Activated CD8-positive, alpha-beta T cell treated with anti-CD3 and anti-CD28 coated beads for 36 hours (primary cell): ENCODE data around the gene ANKRD33B. TPM values are rescaled to one million over a fixed set of nuclear protein-coding genes. Genes with fewer than 3 reads are reported as not detected.

Experiments
- ATAC-seq: fragments of 200-7000 bp; cut with Tn5 transposase; one replicate; pipeline ENCODE4 v1.10.0; 2021; ENCODE audit warnings: mild to moderate bottlenecking, moderate library complexity
- CTCF ChIA-PET: fragments of 350-600 bp; sonication (Branson Sonifier 250); formaldehyde crosslinking; loops from one replicate; lab custom pipeline; 2021; ENCODE audit warnings: antibody characterized with exemption; lab: Charles Lee
- POLR2A ChIA-PET: fragments of 350-600 bp; sonication (Branson Sonifier 250); formaldehyde crosslinking; loops from one replicate; lab custom pipeline; 2021; ENCODE audit warnings: antibody characterized with exemption; lab: Charles Lee
- DNase-seq: peaks from one replicate; pipeline ENCODE4 v3.0.0-alpha.2; 2020
- H3K27ac Mint-ChIP-seq: one replicate; pipeline ENCODE4 v1.8.0; 2021; ENCODE audit warnings: mild to moderate bottlenecking, mixed read lengths
- H3K27me3 Mint-ChIP-seq: one replicate; pipeline ENCODE4 v1.8.0; 2021; ENCODE audit warnings: mixed read lengths
- H3K36me3 Mint-ChIP-seq: one replicate; pipeline ENCODE4 v1.8.0; 2021; ENCODE audit warnings: low read depth, mixed read lengths
- H3K4me1 Mint-ChIP-seq: one replicate; pipeline ENCODE4 v1.8.0; 2021; ENCODE audit warnings: low read depth, mixed read lengths
- H3K4me3 Mint-ChIP-seq: one replicate; pipeline ENCODE4 v1.8.0; 2021; ENCODE audit warnings: mild to moderate bottlenecking, moderate library complexity, mixed read lengths
- H3K9me3 Mint-ChIP-seq: one replicate; pipeline ENCODE4 v1.8.0; 2021; ENCODE audit warnings: mixed read lengths
- intact Hi-C: fragments of 100-400 bp; cut with micrococcal nuclease; formaldehyde crosslinking; loops from one replicate; pipeline ENCODE4 v1.10.0; 2022
- total RNA-seq, 2 experiments: library from RNA; stranded (reverse); gene quantifications; one replicate each; pipeline ENCODE4 v1.2.3, GENCODE V29; 2021
- TF ChIP-seq, protein P1 (sequence below): fragments of 200-600 bp; IDR thresholded peaks from one replicate; pipeline ENCODE4 v1.8.0; 2022; ENCODE audit warnings: antibody characterized with exemption, mild to moderate bottlenecking

ANKRD33B gene
- total RNA-seq, 2 experiments from 2014 or later = 13.6 to 13.8 TPM

DNA sequence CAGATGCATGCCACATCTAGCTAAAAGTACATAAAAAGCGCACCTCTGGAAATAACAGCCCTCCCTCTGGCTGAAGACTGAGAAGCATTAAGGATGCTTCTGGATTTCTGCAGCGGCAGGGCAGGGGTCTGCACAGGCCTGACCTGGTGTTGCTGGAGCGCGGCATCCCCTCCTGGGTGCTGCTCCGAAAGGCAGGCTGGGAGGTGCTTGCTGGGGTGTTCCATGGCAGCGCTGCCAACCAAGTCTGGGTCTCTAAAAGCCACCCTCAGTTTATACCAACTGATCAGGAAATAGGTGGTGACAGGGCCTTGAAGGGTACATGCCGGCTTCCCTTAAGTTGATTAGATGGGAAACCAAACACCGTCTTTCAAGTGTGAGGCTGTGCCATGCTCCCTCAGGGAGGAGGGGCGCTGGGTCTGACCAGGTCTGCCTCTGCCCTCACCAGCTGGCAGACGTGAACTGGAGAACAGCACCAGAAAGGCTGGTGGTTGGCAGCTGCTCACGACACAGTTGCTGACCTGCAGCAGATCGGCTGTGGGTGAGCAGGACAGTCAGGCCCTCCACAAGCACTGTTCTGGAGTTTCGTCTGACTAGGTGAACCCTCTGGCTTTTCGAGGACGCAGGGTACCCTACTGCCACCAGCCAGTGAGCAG is 115.6 kb downstream of the ANKRD33B start:
- POLR2A ChIA-PET = interaction anchor here (2.0 kb wide), 1 partner anchor 13 kb away, joined by 6 read pairs; no protein-coding TSS in a partner anchor
- intact Hi-C loops = no loop called here
- Mint-ChIP-seq H3K4me1 (no peaks in the 10 kb centered on the region), H3K4me3 (no peak overlapping the region), H3K27ac (no peak overlapping the region), H3K36me3 (peaks cover 35% of the 10 kb centered on the region), H3K9me3 (peaks cover 4% of the 10 kb centered on the region), H3K27me3 (no peaks in the 10 kb centered on the region)
- DNase-seq = no peak
- no peak for ATAC-seq
- CTCF ChIA-PET = no interaction called here
- TF ChIP-seq, protein P1, sequence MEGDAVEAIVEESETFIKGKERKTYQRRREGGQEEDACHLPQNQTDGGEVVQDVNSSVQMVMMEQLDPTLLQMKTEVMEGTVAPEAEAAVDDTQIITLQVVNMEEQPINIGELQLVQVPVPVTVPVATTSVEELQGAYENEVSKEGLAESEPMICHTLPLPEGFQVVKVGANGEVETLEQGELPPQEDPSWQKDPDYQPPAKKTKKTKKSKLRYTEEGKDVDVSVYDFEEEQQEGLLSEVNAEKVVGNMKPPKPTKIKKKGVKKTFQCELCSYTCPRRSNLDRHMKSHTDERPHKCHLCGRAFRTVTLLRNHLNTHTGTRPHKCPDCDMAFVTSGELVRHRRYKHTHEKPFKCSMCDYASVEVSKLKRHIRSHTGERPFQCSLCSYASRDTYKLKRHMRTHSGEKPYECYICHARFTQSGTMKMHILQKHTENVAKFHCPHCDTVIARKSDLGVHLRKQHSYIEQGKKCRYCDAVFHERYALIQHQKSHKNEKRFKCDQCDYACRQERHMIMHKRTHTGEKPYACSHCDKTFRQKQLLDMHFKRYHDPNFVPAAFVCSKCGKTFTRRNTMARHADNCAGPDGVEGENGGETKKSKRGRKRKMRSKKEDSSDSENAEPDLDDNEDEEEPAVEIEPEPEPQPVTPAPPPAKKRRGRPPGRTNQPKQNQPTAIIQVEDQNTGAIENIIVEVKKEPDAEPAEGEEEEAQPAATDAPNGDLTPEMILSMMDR = no peak

DNA sequence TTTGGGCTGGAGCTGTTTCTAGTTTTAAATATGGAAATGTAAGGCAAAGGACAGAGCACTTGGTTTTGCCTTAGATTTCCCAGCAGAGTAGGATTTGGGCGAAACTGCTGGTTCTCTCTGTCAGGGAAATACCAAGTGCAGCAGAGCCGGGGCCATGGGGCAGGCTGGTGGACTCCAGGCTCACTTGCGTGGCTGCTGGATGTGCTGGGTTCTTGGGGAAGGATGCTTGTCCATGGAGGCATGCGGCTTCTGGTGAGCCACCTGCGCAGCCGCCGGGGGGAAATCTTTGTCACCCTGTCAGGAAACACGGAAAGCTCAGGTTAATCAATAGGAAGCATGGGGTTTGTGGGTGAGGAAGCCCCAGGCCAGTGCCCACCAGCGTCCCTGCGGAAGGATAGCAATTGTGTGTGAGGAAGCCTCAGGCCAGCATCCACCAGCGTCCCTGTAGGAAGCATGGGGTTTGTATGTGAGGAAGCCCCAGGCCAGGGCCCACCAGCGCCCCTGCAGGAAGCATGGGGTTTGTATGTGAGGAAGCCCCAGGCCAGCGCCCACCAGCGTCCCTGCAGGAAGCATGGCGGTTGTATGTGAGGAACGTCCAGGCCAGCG is 117.1 kb downstream of the ANKRD33B start:
- H3K27me3 Mint-ChIP-seq = no peaks in the 10 kb centered on the region
- no peak overlapping the region for H3K27ac Mint-ChIP-seq
- ChIA-PET CTCF (no interaction called here), POLR2A (no interaction called here)
- intact Hi-C loops = no loop called here
- TF ChIP-seq, protein P1 = no peak
- H3K36me3 Mint-ChIP-seq = peaks cover 35% of the 10 kb centered on the region
- peaks cover 4% of the 10 kb centered on the region for H3K9me3 Mint-ChIP-seq
- H3K4me1 Mint-ChIP-seq = no peaks in the 10 kb centered on the region
- ATAC-seq = no peak
- DNase-seq = no peak
- no peak overlapping the region for H3K4me3 Mint-ChIP-seq

DNA sequence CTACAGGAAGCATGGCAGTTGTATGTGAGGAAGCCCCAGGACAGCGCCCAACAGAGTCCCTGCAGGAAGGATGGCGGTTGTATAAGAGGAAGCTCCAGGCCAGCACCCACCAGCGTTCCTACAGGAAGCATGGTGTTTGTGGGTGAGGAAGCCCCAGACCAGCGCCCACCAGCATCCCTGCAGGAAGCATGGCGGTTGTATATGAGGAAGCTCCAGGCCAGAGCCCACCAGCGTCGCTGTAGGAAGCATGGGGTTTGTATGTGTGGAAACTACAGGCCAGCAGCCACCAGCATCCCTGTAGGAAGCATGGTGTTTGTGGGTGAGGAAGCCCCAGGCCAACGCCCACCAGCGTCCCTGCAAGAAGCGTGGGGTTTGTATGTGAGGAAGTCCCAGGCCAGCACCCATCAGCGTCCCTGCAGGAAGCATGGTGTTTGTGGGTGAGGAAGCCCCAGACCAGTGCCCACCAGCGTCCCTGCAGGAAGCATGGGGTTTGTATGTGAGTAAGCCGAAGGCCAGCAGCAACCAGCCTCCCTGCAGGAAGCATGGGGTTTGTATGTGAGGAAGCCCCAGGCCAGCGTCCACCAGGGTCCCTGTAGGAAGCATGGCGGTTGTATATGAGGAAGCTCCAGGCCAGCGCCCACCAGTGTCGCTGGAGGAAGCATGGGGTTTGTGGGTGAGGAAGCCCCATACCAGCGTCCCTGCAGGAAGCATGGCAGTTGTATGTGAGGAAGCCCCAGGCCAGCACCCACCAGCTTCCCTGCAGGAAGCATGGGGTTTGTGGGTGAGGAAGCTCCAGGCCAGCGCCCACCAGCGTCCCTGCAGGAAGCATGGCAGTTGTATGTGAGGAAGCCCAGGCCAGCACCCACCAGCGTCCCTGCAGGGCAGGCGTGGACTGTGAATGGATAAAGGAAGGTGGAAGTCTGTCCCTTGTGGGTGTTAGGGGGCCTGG is 118.1 kb downstream of the ANKRD33B start:
- Mint-ChIP-seq H3K36me3 (peaks cover 35% of the 10 kb centered on the region), H3K27ac (no peak overlapping the region), H3K4me3 (no peak overlapping the region), H3K27me3 (no peaks in the 10 kb centered on the region), H3K9me3 (peaks cover 4% of the 10 kb centered on the region), H3K4me1 (no peaks in the 10 kb centered on the region)
- intact Hi-C loops = no loop called here
- ATAC-seq (no peak), DNase-seq (no peak)
- CTCF ChIA-PET = no interaction called here
- TF ChIP-seq, protein P1 = no peak
- POLR2A ChIA-PET = no interaction called here

DNA sequence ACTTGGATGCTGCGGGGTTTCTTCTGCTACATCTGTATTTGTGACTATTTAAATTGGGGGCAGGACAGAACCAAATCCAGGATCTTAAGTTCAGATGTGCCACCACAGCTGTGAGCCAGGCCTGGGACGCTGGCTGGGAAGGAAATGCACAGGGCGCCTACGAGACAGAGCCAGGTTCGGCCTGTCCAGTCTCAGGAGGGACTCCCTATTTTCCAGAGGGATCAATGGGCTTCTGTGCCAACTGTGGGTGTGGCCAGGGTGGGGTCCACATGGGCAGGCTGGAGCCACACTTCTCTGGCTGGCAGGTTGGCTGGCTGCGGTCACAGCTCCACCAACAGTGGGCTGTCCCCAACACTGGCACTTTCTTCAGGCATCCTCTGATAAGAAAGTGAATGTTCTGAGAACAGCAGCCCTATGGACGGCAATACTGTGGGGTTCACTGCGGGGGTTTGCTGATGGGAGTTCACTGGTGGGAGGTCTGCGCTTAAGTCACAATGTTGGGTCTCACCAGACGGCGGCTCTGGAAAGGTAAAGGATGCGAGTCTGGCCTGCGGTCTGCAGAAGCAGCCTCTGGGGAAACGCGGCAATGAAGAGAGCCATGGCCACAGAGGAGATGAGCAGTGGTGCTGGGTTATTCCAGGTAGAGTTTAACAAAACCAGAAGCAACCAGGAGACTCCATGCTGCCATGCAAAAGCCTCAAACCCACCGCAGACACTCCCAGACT is 119.1 kb downstream of the ANKRD33B start:
- ChIA-PET CTCF (no interaction called here), POLR2A (no interaction called here)
- no peaks in the 10 kb centered on the region for H3K9me3 Mint-ChIP-seq
- no peak overlapping the region for H3K4me3 Mint-ChIP-seq
- TF ChIP-seq, protein P1 = no peak
- peaks cover 29% of the 10 kb centered on the region for H3K36me3 Mint-ChIP-seq
- DNase-seq = no peak
- no peak overlapping the region for H3K27ac Mint-ChIP-seq
- ATAC-seq = no peak
- H3K4me1 Mint-ChIP-seq = no peaks in the 10 kb centered on the region
- intact Hi-C loops = no loop called here
- no peaks in the 10 kb centered on the region for H3K27me3 Mint-ChIP-seq
